GM19438 (cell line): ENCODE measurements around the gene NPAS2.

Experiments used
- ATAC-seq: cut with Tn5 transposase; IDR thresholded peaks from one replicate; pipeline ENCODE4 v1.9.1; 2021; ENCODE audit warnings: low read depth; ENCODE audit not compliant: unreplicated experiment

The NPAS2 gene

DNA sequence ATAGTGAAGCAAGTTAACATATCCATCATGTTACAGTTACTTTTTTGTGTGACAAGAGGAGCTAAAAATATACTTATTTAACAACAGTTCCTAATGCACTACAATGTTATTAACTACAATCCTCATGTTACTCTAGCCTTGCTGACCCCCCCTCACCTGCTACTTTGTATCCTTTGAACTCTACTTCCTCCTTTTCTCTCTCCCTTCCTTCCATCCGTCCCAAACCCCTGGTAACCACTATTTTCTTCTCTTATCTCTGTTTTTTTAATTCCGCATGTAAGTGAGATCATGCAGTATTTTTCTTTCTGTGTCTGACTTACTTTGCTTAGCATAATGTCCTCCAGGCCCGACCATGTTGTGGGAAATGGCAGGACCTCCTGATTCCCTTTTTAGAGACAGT, 59.4 kb downstream of the NPAS2 start:
- ATAC-seq = no peak

DNA sequence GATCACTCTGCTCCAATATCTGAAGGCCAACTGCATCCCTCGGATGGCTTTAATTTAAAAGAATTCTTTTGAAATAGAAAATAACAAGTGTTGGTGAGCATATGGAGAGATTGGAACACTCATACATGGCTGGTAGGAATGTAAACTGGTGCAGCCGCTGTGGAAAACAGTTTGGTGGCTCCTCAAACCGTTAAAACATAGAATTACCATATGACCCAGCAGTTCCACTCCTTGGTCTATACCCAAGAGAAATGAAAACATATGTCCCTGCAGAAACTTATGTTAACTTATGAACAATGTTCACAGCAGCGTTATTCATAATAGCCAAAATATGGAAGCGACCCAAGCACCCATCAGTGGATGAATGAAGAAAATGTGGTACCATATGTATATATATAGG, 60.1 kb downstream of the NPAS2 start:
- ATAC-seq = no peak

DNA sequence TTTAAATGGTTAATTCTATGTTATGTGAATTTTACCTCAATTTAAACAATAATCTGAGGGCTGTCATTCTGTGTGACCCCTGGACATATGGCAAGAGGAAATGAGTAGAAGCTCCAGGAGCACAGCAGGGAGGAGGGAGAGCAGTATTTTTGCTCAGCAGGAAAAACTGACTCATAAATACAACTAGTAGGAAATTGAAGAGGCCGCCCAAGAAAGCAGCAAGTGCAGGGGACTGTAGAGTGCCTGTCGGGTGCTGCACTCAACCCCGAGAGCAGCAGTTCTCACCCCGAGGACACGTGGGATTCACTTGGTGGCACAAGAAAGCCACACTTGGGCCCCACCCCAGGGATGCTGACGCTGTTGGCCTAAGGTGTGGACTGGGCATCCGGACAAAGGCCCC, 60.8 kb downstream of the NPAS2 start:
- ATAC-seq = no peak

DNA sequence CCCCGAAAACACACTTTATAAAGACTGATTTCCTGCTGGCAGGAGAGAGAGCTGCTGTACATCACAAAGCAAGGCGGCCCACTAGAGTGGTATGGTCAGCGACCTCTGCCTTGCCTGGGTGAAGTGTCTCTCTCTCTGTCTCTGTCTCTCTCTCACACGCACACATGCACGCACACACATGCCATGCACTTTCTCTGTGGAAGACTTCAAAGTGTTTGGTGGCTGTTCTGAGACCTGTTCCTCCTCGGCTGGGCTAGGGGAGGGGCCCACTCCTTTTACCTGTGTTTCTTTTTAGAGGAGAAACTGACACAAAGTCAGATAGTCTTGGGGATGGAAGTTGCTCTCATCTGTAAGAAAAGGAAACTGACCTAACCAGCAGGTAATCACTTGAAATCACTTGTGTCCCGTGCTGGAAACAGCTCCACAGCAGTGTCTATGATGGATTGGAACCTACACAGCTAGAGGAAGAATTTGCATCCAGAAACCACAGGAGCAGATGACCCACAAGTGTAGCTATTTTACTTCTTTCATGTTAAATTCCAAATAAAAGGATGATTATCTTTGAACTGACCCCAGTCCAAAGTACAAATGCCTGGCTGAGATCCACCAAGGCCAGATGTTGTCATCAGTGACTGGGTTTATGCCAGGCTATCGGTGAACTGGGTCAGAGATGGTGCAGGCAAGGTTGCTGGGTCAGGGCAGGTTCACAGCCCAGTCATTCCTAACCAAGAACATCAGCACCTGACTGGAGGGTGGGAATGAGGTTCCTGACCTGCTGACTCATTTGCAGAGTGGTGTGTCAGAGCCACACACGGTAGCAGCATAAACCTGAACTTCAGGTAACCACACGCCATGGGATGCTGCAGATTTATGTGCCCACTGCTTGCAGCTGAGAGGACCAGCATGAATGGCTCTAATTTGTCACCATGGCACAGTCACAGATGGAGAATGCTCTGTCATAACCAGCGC, 63.0 kb downstream of the NPAS2 start:
- ATAC-seq = no peak

DNA sequence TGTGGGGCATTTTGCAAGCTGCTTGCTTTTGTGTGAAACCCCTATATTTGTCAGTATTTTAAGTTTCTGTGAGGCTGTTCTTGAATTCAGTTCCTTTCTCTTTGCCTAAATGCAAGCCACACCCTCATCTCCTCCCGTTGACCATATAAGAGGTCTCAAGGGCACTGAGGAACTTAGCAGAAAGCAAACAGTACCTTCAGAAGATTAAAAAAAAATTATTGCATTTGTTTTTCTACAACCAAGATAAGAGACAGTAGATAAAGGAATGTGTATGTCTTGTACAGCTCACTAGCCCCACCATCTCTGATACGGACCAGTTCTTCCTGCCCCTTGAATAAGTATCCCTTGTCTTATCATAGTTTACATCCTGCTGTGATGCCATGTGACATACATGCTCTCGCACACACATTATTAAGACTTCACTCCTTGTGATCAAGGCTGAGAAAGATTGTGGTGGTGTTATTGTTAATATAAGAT, 64.2 kb downstream of the NPAS2 start:
- ATAC-seq = no peak

DNA sequence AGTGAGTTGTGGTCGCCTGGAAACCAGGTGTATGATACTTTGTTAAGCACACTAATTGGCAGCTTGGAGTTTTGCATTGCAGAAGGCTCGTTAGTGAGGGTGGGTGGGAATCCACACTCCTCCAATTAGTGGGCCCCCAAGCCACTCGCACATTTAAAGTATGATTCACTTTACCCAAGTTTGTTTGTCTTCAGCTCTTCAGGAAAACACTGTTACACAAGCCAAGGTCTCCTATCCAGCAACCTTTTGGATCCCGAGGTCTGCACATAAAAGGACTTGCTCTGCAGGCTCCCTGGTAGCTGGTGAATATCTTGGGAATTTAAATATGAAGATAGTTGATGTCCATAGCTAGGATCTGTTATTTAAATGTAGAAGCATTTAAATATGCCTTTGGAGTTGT, 66.1 kb downstream of the NPAS2 start:
- no peak for ATAC-seq

DNA sequence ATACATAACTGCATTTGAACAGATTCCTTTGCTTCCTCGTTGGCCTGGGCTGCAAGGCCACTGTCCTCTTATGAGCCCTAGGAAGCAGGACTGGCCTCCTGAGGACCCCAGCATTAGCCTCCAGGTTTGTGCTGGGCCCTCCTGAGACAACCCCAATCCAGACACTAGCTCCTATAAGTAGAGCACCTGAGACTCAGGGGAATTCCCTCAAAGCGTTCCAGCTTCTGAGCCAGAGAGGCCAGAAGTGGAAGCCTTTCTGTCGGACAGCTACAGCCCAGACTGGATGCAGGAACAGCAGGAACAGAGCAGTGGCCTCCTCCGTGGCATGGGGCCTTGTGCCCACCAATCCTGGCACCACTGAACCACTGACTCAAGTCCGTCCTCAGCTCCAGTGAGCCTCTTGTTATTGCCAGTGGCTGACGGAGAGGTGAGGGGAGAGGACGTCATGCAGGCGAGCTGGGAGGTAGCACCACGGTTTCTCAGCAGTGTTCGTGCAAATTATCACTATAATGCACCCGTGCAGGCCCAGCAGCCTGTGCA, 67.2 kb downstream of the NPAS2 start:
- no peak for ATAC-seq

DNA sequence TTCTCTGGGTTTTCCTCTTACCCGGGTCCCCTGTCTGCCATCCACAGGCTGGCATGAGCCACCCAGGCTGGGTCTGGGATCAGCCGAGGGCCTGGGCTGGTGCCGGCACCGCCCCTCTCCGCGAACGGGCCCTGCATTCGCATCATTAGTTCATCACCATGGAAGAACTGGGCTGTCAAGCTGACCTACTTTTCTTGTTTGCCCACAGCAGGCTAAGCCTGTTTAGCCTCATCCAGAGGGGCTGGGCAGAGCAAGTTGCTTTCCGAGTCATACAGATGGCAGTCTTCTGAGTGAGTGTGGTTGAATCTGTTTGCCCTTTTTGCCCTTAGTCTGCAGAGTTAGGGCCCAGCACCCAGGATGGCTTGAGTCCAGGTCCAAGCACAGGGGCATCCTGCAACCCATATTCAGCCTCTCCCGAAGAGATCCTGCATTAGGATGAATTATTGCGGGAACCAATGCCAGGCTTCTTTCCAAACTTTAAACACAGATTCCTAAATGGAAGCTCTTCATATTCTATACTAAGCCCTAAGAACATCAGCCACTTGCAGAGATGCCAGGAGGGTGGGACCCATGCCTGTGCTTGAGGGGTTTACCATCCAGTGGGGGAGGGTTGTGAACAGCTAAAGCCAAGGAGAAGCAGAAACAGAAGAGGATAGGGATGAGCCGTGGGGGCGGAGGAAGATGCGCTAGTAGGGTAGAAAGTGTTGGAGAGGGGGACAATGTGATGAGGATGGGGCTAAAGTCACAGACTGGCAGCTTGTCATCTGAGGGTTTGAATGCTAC, 68.0 kb downstream of the NPAS2 start:
- no peak for ATAC-seq

DNA sequence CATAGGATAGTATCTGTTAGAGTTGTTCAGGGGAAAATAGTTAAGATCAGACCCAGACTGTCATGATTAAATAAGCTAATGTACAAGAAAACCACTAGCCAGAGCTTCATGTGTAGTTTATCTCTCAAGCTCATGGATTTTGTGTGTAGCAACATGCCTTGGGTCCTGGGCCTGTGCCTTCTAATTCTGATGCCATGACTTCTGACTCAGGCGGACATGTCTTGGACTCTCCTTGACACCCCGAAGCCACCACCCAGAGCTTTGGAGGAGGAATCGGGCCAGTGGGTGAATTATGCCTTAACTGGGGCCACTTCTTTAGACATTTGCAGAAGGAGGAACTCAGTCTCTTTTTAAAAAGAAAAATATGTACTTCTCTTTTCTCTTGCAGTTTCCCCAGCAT, 68.7 kb downstream of the NPAS2 start:
- no peak for ATAC-seq

DNA sequence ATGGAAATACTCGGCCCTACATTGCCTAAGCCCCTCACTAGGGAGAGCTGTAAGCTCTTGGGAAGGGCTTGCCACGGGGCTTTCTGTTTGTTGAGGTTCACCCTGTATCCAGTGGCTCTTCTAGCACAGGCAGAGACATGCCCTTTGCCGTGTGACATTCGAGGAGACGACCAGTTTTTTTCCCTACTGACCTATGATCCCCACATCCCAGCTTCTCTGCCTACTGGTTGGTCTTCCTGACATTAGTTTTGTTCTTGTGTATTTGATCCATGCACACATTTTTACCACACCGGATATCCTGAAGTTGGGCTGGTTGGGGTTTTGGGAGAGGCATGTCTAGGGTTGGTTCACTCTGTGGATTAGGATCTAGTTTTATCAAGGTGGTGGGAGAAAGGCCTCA, 69.3 kb downstream of the NPAS2 start:
- no peak for ATAC-seq

DNA sequence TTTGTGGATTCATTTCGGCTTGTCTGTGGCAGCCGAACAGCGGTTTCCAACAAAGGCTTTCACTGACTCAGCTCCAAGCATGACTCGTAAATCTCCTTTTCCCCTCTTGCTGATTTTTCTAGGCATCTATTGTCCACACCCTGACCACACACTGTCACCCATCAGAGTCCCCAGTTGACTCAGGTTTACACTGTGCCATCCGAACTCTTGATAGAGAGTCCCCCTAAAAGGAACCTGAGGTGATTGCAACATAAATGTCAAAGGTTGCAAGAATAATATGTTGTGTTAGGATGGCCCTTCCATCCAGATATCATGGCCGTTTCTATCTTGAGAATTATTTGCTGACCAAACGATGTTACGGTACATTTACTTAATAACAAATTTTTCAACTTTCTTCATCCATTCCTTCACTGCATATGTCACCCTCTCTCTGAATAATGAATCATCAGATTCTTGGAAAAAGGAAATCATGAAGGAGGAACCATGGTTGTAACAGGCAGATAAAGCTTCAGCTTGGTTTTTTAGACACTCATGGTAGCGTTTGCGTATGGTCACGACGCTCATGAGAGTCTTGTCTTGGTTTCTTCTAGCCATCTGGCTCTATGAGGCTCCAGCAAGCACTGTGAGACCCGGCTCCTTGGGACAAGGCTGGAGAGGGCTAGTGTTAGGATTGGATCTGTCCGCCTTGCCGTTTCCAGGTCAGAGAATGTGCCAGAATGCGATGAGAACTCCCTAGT, 72.1 kb downstream of the NPAS2 start:
- ATAC-seq = no peak

DNA sequence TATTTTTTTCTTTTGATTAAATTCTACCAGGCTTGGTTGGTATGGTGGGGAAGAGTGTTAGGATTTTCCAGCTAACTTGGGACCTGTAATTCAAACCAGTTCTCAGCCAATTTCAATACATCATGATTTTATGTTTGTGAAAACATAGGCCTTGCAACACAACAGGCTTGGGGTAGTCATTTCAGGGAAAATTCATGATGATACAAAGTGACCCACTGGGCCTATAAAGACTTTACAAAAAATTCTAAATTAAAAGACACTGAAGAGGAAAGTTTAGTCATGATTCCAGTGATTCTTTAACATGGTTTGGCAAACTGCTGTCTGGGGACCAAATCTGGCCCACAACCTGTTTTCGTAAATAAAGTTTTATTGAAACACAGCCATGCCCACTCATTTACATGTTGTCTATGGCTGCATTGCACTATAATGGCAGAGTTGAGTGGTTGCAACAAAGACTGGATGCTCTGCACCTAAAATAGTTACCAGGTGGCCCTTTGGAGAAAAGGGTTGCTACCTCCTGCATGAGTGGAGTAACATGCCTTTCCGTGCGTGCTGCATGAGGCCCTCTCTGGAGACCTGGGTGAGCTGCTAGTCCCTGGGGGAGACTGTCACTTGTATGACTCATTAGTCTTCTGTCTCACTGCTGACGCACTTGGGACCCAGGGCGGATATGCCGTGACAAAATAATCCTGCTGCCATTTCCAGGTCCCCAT, 73.6 kb downstream of the NPAS2 start:
- peak; percentile 71 for ATAC-seq

DNA sequence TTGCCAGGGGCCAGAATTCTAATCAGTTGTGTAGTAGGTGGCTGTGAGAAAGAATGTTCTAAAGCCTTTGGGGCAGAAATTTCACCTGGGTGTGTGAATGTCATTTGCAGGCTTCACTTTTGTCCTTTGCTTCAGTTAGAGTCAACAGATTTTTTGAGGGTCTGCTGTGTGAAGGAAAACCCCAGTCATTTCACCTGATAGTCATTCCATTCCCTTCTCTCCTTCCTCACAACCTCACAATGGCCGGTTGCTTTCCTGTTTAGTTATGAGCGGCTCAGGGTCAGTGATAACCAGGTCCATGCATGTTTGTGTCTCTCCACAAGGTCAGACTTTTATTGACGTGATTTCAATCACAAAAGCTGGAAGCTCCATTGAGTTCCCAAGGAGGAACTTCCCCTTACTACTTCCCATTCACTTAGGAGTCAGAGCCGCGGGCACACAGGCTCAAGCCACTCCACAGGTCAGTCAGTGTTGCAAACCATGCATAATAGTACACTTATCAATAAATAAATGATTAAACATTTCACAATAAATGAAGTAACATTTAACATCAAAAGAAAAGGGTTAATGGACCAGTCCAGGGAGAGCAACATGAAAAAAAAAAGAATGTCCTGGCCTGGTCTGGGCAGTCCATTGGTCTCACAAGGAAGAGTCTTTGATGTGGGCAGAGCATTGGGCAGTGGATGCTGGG, 74.3 kb downstream of the NPAS2 start:
- no peak for ATAC-seq

DNA sequence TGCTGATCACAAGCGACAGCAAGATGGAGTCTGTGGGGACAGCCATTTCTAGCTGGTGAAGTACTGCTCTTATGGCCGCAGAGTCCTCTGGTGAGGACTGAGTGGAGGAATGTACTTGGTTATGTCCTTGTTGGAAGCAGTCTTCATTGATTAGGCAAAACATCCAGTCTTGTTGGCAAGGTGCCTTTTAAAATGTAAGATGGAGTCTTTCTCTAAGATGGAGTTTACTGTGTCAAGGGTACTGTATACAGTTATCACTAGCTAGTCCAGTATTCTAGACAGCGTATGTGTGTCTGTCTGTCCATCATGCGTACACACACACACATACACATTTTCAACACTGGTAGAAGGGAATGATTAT, 74.8 kb downstream of the NPAS2 start:
- no peak for ATAC-seq

DNA sequence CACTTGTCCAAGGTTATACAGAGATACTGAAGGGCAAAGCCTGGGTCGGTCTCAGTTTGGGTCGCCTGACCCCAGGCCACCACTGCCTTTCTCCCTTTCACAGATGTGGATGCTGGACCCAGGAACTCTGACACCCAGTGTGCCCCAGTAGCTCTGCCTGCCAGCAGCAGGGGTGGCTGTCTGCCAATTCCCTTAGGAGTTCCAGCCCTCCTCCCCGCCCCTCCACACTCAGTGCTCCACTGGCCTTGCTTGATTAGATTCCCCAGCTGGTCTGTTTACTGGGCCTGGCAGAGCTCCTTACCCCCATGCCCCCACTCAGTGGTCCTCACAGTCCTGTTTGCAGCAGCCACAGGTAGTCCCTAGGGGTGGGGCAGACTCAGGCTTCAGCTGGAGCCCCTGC, 75.5 kb downstream of the NPAS2 start:
- no peak for ATAC-seq

DNA sequence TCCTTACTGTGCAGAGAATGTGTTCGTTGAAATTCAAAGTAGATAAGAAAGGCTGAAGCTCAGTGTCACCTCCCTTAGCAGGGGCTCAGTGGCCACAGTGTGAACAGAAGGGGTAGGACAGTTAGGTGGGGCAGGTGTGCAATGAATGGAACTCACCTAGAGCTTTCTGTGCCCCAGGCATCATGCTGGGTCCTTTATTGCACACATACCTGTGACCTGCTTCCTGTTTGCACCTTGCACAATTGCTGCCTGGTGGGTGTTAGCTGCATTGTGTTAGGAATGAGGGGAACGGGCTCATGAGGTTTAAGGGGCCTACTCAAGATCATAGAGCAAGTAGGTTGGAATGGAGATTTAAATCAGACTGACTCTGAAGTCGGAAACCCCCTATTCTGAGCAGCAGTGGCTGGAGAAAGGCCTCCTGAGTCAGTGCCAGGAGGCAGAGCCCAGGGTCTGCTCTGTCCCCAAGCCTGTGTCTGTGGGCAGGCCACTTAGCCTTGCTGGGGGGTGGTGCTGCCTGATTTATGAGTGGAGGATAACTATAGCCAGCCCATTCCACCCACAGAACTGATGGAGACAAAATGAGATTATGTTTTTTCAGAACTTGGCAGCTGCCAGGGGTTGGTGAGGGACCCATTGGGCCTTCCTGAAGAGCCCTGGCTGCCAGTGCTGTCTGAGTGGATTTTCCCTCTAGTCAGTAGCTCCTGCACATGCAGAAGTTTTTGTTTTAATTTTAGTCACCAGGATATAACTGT, 76.2 kb downstream of the NPAS2 start:
- no peak for ATAC-seq

DNA sequence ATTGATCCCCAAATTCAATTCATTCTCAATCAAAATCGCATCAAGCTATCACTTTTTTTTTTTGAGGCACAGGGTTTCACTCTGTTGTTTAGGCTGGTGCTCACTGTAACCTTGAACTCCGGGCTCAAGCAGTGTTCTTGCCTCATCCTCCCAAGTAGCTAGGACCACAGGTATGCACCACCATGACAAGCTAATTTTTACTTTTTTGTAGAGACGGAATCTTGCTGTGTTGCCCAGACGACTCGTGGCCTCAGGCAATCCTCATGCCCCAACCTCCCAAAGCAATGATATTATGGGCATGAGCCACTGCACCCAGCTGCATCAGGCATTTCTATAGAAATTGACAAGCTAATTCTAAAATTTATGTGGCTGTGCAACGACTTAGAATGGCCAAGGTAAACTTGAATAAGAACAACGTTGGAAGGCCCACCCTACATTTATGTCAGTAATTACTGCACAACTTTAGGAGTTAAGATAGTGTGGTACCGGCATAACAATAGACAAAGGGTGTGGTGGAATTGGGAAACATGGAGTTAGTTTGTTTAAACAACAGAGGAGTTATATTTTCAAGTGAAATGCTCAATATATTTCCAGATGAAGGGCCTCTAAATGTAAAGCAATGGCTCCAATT, 78.2 kb downstream of the NPAS2 start:
- ATAC-seq = no peak

DNA sequence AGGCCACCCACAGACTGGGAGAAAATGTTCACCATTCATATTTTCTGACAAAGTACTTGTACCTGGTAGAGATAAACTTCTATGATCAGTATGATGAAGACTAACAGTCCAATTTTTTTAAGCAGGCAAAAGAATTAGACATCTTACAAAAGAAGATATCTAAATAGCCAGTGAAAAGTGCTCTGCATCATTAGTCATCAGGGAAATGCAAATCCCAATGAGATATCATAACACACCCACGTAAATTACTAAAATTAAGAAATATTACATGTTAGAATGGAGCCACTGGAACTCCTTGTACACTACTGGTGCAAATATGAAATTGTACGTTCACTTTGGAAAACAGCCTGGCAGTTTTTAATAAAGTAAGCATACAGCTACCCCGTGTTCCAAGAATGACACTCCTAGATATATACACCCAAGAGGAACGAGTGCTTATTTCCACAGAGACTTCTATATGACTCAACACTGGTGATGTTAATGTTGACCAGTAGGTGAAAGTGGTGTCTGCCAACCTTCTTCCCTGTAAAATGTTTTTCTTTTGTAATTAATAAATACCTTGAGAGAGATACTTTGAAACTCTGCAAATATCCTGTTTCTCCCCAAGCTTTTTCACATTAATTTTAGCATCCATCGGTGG, 80.3 kb downstream of the NPAS2 start:
- ATAC-seq = no peak
